Esophagus muscularis mucosa (tissue), 4 donors: Measurements from ENCODE around the gene SLC24A4. TPM values are rescaled to one million over a fixed set of nuclear protein-coding genes. Genes with fewer than 3 reads are reported as not detected.
A peak's percentile ranks its signal among the peaks of the same experiment; 100 is the strongest.

Experiments
- DNase-seq: peaks from one replicate; pipeline ENCODE4 v3.0.0-alpha.2; 2017; ENCODE audit errors: extremely low spot score
- H3K27ac ChIP-seq, 4 donors: fragments of 200-600 bp; sonication (generic); replicated peaks in 1 of 4; 1 replicate in 3 of 4; 2 replicates in 1 of 4; pipeline ENCODE4 v1.5.1; 2016 to 2019; ENCODE audit warnings: mild to moderate bottlenecking in 1 of 4
- H3K27me3 ChIP-seq, 4 donors: fragments of 200-600 bp; sonication (generic); one replicate each; pipeline versions ENCODE4 v1.5.1 to v1.6.0; 2016 to 2019
- H3K36me3 ChIP-seq, 4 donors: fragments of 200-600 bp; sonication (generic); one replicate each; pipeline ENCODE4 v1.5.1; 2016 to 2019
- H3K4me1 ChIP-seq, 4 donors: fragments of 200-600 bp; sonication (generic); one replicate each; pipeline ENCODE4 v1.5.1; 2016 to 2019
- H3K4me3 ChIP-seq, 4 donors: fragments of 200-600 bp; sonication (generic); 1 replicate in 2 of 4; 2 replicates in 2 of 4; pipeline ENCODE4 v1.5.1; 2016 to 2019; ENCODE audit warnings: mild to moderate bottlenecking in 4 of 4, moderate library complexity in 1 of 4
- H3K9me3 ChIP-seq, 4 donors: fragments of 200-600 bp; sonication (generic); 1 replicate in 3 of 4; 2 replicates in 1 of 4; pipeline ENCODE4 v1.5.1; 2016 to 2019
- EP300 ChIP-seq: sonication (generic); formaldehyde crosslinking; IDR thresholded peaks from one replicate; pipeline ENCODE4 v1.6.1; 2017; ENCODE audit warnings: antibody characterized with exemption
- POLR2A ChIP-seq: fragments of 450-650 bp; IDR thresholded peaks from one replicate; pipeline ENCODE4 v1.6.1; 2017; ENCODE audit warnings: antibody characterized with exemption, moderate library complexity, mild to moderate bottlenecking, low read depth
- POLR2AphosphoS5 ChIP-seq, 2 donors: sonication (generic); formaldehyde crosslinking; IDR thresholded peaks; one replicate each; pipeline ENCODE4 v1.6.1; 2017; ENCODE audit warnings: antibody characterized with exemption in 2 of 2
- WGBS: methylation state at CpG from one replicate; pipeline ENCODE4 v1.1.5; 2018; 5-methylcytosine and 5-hydroxymethylcytosine counted together
- intact Hi-C: fragments of 100-400 bp; cut with DNase I; formaldehyde crosslinking; loops from one replicate; pipeline ENCODE4 v1.15.1; 2023
- total RNA-seq, 4 donors: library from RNA; depleted of rRNA; stranded (reverse); fragments of >200 nt; gene quantifications; one replicate each; pipeline versions ENCODE4 v1.1.0 to v1.2.1, GENCODE V29; 2016
- TF ChIP-seq, protein P1 (sequence below), 3 experiments: fragments of 200-600 bp in 2 of 3; fragments of 450-650 bp in 1 of 3; sonication (generic) in 2 of 3; IDR thresholded peaks; one replicate each; pipeline ENCODE4 v1.5.1; 2017 to 2019; ENCODE audit warnings: antibody characterized with exemption in 3 of 3, mild to moderate bottlenecking in 2 of 3, moderate library complexity in 1 of 3

SLC24A4 gene
- total RNA-seq, 4 donors from 2014 or later, result 1.7 to 2.9 (median 2.1) TPM

DNA sequence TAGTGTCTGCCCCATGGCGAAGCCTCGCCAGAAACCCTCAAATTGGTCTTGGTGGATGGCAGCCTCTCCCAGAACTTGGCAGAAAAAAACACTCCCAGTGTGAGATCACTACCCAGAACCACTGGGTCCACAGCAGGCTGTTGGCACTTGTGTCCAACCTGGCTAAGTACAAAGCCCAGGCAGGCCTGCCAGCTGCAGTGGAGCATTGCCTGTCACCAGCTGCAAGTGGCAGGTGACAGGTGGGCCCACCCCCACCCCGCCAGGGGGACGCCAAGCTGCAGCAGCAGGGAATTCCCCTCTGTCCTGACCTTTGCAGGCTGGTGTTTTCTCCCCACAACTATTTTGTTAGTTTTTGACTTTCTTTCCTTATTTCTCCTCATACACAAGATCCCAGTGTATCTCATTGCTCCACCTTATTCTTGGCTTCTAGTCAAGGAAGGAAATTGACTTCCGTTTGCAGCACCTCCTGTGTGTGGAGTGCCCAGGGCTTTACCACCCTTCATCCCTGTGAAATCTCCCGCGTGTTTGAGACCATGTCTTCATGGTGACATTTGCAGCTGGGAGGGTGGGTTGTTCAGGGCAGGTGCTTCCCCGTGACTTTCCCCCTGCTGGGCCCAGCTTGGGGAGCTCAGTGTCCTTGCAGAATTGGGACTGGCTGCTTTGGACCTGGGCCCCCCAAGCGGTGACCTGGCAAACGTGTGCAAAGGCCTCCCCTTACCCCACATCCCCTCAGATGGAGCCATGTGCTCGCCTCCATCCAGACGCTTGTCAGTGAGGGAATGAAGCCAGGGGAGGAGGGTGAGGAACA, 116.8 kb downstream of the SLC24A4 start:
- Histone ChIP-seq H3K27me3 (peaks cover 0 to 8% (median 0%) of the 10 kb centered on the region in 4 donors), H3K36me3 (no peaks in the 10 kb centered on the region), H3K27ac (no peak overlapping the region), H3K4me1 (peaks cover 0 to 5% (median 0%) of the 10 kb centered on the region in 4 donors), H3K9me3 (no peaks in the 10 kb centered on the region), H3K4me3 (no peak overlapping the region)
- 73% methylated on average over 9 of the region's 12 CpGs for WGBS
- DNase-seq, result no peak
- TF ChIP-seq, protein P1, sequence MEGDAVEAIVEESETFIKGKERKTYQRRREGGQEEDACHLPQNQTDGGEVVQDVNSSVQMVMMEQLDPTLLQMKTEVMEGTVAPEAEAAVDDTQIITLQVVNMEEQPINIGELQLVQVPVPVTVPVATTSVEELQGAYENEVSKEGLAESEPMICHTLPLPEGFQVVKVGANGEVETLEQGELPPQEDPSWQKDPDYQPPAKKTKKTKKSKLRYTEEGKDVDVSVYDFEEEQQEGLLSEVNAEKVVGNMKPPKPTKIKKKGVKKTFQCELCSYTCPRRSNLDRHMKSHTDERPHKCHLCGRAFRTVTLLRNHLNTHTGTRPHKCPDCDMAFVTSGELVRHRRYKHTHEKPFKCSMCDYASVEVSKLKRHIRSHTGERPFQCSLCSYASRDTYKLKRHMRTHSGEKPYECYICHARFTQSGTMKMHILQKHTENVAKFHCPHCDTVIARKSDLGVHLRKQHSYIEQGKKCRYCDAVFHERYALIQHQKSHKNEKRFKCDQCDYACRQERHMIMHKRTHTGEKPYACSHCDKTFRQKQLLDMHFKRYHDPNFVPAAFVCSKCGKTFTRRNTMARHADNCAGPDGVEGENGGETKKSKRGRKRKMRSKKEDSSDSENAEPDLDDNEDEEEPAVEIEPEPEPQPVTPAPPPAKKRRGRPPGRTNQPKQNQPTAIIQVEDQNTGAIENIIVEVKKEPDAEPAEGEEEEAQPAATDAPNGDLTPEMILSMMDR (IDR thresholded peaks at IDR 0.05), result no peak
- TF ChIP-seq EP300 (no peak), POLR2AphosphoS5 (IDR thresholded peaks at IDR 0.05) (no peak), POLR2A (no peak)
- intact Hi-C loops, result no loop called here

DNA sequence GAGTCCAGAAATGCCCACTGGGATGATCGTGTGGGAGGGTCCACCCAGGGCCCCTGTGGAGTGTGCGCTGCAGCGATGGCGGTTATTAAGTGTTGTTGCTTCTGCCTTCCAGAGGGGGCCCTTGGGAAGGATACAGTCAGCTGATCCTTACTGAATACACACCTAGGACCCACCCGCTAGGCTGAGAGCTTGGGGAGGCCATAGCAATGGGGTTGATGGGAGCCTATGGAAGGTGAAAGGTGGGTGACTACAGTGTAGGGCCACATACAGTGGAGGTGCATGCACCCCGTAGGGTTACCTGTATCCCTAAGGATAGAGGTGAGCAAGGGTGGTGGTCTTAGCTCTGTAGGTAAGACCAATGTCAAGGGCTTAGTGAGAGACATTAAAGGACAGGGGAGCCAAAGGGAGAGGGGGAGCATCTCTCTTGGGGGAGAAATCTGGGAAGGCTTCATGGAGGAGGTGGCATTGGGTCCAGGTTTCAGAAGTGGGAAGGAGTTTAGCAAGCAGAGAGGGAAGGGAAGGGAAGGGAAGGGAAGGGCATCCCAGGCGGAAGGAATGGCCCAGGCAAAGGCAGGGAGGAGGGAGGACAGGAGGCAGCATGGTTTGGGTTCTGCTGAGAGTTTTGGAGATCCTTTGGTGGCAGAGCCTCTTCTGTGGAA, 117.5 kb downstream of the SLC24A4 start:
- intact Hi-C loops, result no loop called here
- no peak overlapping the region for H3K4me3 ChIP-seq
- no peak for DNase-seq
- TF ChIP-seq EP300 (no peak), POLR2AphosphoS5 (IDR thresholded peaks at IDR 0.05) (no peak), POLR2A (no peak)
- TF ChIP-seq, protein P1 (IDR thresholded peaks at IDR 0.05), result no peak
- 85% methylated on average over 7 of the region's 7 CpGs for WGBS
- H3K9me3 ChIP-seq, result peaks cover 0 to 2% (median 0%) of the 10 kb centered on the region in 4 donors
- no peaks in the 10 kb centered on the region for H3K36me3 ChIP-seq
- H3K27me3 ChIP-seq, result peaks cover 0 to 8% (median 0%) of the 10 kb centered on the region in 4 donors
- no peak overlapping the region for H3K27ac ChIP-seq
- peaks cover 0 to 5% (median 0%) of the 10 kb centered on the region in 4 donors for H3K4me1 ChIP-seq

DNA sequence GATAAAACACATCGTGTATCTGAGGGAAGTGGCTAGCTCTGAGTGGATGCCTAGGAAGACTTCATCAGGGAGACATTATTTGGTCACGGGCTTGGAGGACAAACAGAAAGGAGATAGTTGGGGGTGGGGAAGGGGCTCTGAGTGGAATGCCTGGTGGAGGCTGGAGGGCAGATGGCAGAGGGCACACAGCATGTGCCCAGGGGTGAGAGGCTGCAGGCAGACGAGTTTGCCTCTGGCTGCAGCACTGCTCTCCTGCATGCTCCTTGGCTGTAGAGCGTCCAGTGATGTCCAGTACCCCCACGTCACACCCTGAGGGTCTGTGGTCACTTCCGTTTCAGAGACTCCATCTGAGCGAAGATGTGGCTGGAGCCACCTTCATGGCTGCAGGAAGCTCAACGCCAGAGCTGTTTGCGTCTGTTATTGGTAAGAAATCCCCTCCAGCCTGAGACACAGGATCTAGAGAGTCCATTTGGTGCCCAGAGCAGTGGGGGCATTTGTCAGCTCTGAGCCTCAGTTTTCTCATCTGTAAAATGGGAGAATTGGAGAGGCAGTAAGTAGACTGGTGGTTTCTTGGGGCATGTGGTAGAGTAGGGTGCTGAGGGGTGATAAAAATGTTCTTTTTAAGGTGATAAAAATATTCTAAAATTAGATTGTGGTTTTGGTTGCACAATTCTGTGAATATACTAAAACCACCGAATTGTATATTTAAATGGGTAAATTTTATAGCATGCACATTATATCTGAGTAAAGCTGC, 119.0 kb downstream of the SLC24A4 start:
- TF ChIP-seq POLR2AphosphoS5 (IDR thresholded peaks at IDR 0.05) (no peak), EP300 (no peak), POLR2A (no peak)
- TF ChIP-seq, protein P1 (IDR thresholded peaks at IDR 0.05), result no peak
- H3K27ac ChIP-seq, result no peak overlapping the region
- H3K36me3 ChIP-seq, result no peaks in the 10 kb centered on the region
- no peak overlapping the region for H3K4me3 ChIP-seq
- peaks cover 0 to 5% (median 0%) of the 10 kb centered on the region in 4 donors for H3K4me1 ChIP-seq
- WGBS, result 88% methylated on average over 6 of the region's 10 CpGs
- no peak for DNase-seq
- peaks cover 0 to 8% (median 0%) of the 10 kb centered on the region in 4 donors for H3K27me3 ChIP-seq
- intact Hi-C loops, result no loop called here
- peaks cover 0 to 5% (median 0%) of the 10 kb centered on the region in 4 donors for H3K9me3 ChIP-seq

DNA sequence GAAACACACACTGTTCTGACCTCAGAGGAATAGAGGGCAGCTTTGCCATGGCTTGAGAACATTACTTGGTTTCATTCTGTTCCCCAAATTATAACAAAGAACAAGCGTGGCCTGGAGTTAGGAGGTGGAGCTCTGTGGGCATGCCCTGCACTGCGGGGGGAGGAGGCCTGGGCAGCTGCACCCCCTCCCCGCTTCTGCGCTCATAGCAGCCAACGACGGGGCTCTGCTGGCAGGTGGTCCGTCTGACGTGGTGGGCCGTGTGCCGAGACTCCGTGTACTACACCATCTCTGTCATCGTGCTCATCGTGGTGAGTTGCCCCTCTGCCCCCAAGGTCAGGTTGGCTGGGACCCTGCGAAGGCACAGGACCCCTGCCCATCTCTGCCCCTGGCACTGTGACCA, 120.2 kb downstream of the SLC24A4 start:
- Histone ChIP-seq H3K36me3 (no peaks in the 10 kb centered on the region), H3K4me1 (peaks cover 0 to 5% (median 0%) of the 10 kb centered on the region in 4 donors), H3K27ac (peak overlapping the region in 1 of 4 donors; percentile 51), H3K9me3 (peaks cover 0 to 5% (median 0%) of the 10 kb centered on the region in 4 donors), H3K27me3 (peaks cover 0 to 8% (median 0%) of the 10 kb centered on the region in 4 donors), H3K4me3 (peak overlapping the region in 2 of 4 donors; percentile 7 to 22)
- WGBS, result 92% methylated on average over 14 of the region's 14 CpGs
- intact Hi-C loops, result no loop called here
- DNase-seq, result no peak
- TF ChIP-seq EP300, result no peak
- peak in 1 of 2 donors; percentile 24 for TF ChIP-seq POLR2AphosphoS5 (IDR thresholded peaks at IDR 0.05)
